Measurements from ENCODE around the gene UNC13A.

GRCh38 chr19:17565611-17566010 lies 122.5 kb downstream of the UNC13A start:
- TF ChIP-seq ZNF565 (CRISPR knock-in tag; conservative IDR thresholded peaks at IDR 0.05; ENCODE audit: low read depth) (no peak), TCF4 (CRISPR knock-in tag; IDR thresholded peaks at IDR 0.05; ENCODE audit: borderline replicate concordance) (no peak), TSHZ2 (CRISPR knock-in tag; IDR thresholded peaks at IDR 0.05) (no peak), CSRNP3 (CRISPR knock-in tag; IDR thresholded peaks at IDR 0.05) (no peak), CREB5 (CRISPR knock-in tag; IDR thresholded peaks at IDR 0.05; ENCODE audit: low read depth) (no peak), ESRRG (CRISPR knock-in tag; IDR thresholded peaks at IDR 0.05) (no peak), ZFP30 (CRISPR knock-in tag; IDR thresholded peaks at IDR 0.05) (no peak)
